DOHH2 (cell line): ENCODE data around the gene WNK1.

Experiments used
- H3F3A ChIP-seq: fragments of 200-600 bp; sonication (generic), shearing (Covaris generic); 2 replicates; pipeline ENCODE4 v1.6.0; 2016; ENCODE audit warnings: antibody characterized with exemption, mild to moderate bottlenecking; ENCODE audit not compliant: control insufficient read depth, insufficient read depth
- H3K27ac ChIP-seq: fragments of 200-600 bp; sonication (generic); 2 replicates; pipeline ENCODE4 v1.5.1; 2014; ENCODE audit warnings: low read depth, mild to moderate bottlenecking, low read length, moderate library complexity
- H3K27me3 ChIP-seq: fragments of 200-600 bp; sonication (generic); 2 replicates; pipeline ENCODE4 v1.6.1; 2014; ENCODE audit warnings: mild to moderate bottlenecking, low read length, mixed read lengths; ENCODE audit not compliant: control insufficient read depth
- H3K36me3 ChIP-seq: fragments of 200-600 bp; sonication (generic); 2 replicates; pipeline ENCODE4 v1.6.1; 2014; ENCODE audit warnings: mild to moderate bottlenecking, low read length, moderate library complexity, mixed read lengths; ENCODE audit not compliant: control insufficient read depth
- H3K4me1 ChIP-seq: fragments of 200-600 bp; sonication (generic); 2 replicates; pipeline ENCODE4 v1.6.1; 2014; ENCODE audit warnings: mild to moderate bottlenecking, low read length, mixed read lengths; ENCODE audit not compliant: control insufficient read depth
- H3K4me2 ChIP-seq: fragments of 200-600 bp; sonication (generic); 2 replicates; pipeline ENCODE4 v1.6.0; 2014; ENCODE audit warnings: mild to moderate bottlenecking, low read length, moderate library complexity
- H3K4me3 ChIP-seq: fragments of 200-600 bp; sonication (generic); 2 replicates; pipeline ENCODE4 v1.5.1; 2014; ENCODE audit warnings: mild to moderate bottlenecking, low read length, mixed read lengths
- H3K79me2 ChIP-seq: fragments of 200-600 bp; sonication (generic); 2 replicates; pipeline ENCODE4 v1.6.1; 2014; ENCODE audit warnings: mild to moderate bottlenecking, low read length, mixed read lengths; ENCODE audit not compliant: control insufficient read depth
- H3K9me2 ChIP-seq: fragments of 200-600 bp; sonication (generic); replicated peaks from 2 replicates; pipeline ENCODE4 v1.6.1; 2014; ENCODE audit warnings: mild to moderate bottlenecking, low read length, mixed read lengths; ENCODE audit not compliant: control insufficient read depth
- H3K9me3 ChIP-seq: fragments of 200-600 bp; sonication (generic); 2 replicates; pipeline ENCODE4 v1.6.1; 2014; ENCODE audit warnings: antibody characterized with exemption, low read length, mixed read lengths; ENCODE audit not compliant: control insufficient read depth, insufficient read depth
- H4K20me1 ChIP-seq: fragments of 200-600 bp; sonication (generic); 2 replicates; pipeline ENCODE4 v1.6.0; 2014; ENCODE audit warnings: low read depth, mild to moderate bottlenecking, antibody characterized with exemption, low read length, moderate library complexity; ENCODE audit not compliant: control insufficient read depth, insufficient read depth
- EZH2phosphoT487 ChIP-seq: fragments of 200-600 bp; sonication (generic); IDR thresholded peaks from 2 replicates; pipeline ENCODE4 v1.6.1; 2017; ENCODE audit warnings: borderline replicate concordance, mild to moderate bottlenecking, antibody characterized with exemption, low read length, moderate library complexity, mixed read lengths
- TF ChIP-seq, protein P1 (sequence below): fragments of 200-600 bp; sonication (generic); IDR thresholded peaks from one replicate; pipeline ENCODE4 v1.5.1; 2014; ENCODE audit warnings: antibody characterized with exemption, mild to moderate bottlenecking, low read depth, low read length; ENCODE audit not compliant: poor library complexity, severe bottlenecking

Gene WNK1

DNA sequence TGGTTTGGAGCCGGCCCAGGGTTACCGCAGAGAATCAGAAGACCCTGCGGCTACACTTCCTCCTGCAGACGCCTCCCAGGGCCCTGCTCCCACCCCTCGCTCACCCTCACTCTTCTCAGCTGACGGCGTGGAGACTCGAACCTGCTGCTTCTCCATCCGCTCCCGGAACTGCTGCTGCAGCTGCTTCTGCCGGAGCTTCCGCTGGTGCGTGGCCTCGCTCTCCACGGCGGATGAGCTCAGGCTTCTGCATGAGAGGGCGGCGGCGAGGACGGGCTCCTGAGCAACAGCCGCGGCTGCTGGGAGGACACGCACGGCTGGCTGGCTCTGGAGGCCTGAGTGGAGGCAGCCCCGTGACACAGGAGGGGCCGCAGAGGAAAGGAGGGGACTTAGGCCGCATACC lies 163.9 kb downstream of the WNK1 start:
- no peak overlapping the region for H3K4me2 ChIP-seq
- peaks cover 69% of the 10 kb centered on the region for H3K36me3 ChIP-seq
- peaks cover 7% of the 10 kb centered on the region for H3K4me1 ChIP-seq
- TF ChIP-seq, protein P1, sequence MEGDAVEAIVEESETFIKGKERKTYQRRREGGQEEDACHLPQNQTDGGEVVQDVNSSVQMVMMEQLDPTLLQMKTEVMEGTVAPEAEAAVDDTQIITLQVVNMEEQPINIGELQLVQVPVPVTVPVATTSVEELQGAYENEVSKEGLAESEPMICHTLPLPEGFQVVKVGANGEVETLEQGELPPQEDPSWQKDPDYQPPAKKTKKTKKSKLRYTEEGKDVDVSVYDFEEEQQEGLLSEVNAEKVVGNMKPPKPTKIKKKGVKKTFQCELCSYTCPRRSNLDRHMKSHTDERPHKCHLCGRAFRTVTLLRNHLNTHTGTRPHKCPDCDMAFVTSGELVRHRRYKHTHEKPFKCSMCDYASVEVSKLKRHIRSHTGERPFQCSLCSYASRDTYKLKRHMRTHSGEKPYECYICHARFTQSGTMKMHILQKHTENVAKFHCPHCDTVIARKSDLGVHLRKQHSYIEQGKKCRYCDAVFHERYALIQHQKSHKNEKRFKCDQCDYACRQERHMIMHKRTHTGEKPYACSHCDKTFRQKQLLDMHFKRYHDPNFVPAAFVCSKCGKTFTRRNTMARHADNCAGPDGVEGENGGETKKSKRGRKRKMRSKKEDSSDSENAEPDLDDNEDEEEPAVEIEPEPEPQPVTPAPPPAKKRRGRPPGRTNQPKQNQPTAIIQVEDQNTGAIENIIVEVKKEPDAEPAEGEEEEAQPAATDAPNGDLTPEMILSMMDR: no peak
- TF ChIP-seq EZH2phosphoT487: no peak
- H3K27me3 ChIP-seq: no peaks in the 10 kb centered on the region
- H3K27ac ChIP-seq: no peak overlapping the region
- no peak overlapping the region for H3K4me3 ChIP-seq
- peaks cover 11% of the 10 kb centered on the region; the same call in 1 of the 2 replicates for H3F3A ChIP-seq
- H3K9me3 ChIP-seq: no peaks in the 10 kb centered on the region
- H3K79me2 ChIP-seq: no peaks in the 10 kb centered on the region
- no peaks in the 10 kb centered on the region for H3K9me2 ChIP-seq
- no peaks in the 10 kb centered on the region for H4K20me1 ChIP-seq

DNA sequence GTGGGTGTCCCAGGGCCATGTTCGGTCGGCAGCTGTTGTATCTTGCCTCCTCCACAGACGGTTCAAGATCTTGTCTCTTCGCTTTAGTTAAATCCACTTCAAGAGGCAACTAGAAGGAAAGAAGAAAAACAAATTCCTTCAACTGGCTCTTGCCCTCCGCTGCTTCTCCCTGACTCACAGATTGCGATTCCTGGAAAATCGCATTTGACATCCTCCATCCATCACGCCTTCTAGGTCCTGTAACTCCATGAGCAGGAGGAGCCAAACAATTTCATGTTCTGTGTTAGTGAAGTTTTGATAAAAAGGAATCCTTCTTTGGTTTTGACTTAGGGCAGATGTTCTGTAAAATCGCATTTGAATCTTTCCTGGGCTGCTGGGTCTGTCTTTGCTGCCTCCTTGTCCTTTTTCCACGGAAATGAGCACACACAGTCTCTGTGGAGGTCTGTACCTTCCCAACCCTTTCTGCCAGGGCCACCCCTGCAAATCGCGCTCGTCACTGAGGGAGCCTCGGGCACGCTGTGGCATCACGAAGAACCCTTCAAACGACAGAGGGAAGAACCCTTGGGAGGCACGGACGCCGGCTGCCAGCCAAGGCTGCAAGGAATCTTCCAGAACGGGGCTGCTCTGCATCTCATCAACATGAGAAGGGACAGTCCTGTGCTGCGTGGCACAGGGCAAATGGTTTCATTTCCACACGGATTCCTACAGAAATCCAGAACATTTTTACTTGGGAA lies 164.5 kb downstream of the WNK1 start:
- H3K27me3 ChIP-seq: no peaks in the 10 kb centered on the region

DNA sequence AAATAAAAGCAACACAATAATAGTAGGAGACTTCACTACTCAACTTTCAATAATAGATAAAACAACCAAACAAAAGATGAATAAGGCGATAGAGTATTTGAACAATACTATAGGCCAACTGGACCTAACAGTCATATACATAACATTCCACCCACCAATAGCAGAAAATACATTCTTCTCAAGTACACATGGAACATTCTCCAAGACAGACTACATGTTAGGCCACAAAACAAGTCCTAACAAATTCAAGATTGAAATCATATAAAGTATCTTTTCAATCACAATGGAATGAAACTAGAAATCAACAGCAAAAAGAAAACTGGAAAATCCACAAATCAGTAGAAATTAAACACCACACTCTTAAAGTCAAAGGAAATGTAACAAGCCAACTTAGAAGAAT lies 168.3 kb downstream of the WNK1 start:
- peaks cover 42% of the 10 kb centered on the region for H3K36me3 ChIP-seq
- peaks cover 6% of the 10 kb centered on the region; the same call in 1 of the 2 replicates for H3F3A ChIP-seq
- no peak overlapping the region for H3K27ac ChIP-seq
- no peaks in the 10 kb centered on the region for H4K20me1 ChIP-seq
- no peak overlapping the region for H3K4me3 ChIP-seq
- no peaks in the 10 kb centered on the region for H3K27me3 ChIP-seq
- no peak for TF ChIP-seq EZH2phosphoT487
- TF ChIP-seq, protein P1: no peak
- H3K79me2 ChIP-seq: no peaks in the 10 kb centered on the region
- H3K4me1 ChIP-seq: no peaks in the 10 kb centered on the region
- H3K9me2 ChIP-seq: no peaks in the 10 kb centered on the region
- no peak overlapping the region for H3K4me2 ChIP-seq
- no peaks in the 10 kb centered on the region for H3K9me3 ChIP-seq

More for the DNA sequence above, 164.5 kb downstream of the WNK1 start:
- Histone ChIP-seq H4K20me1 (no peaks in the 10 kb centered on the region), H3K36me3 (peaks cover 63% of the 10 kb centered on the region), H3K9me3 (no peaks in the 10 kb centered on the region), H3K4me1 (peaks cover 7% of the 10 kb centered on the region), H3F3A (peaks cover 6% of the 10 kb centered on the region; the same call in 1 of the 2 replicates), H3K9me2 (no peaks in the 10 kb centered on the region), H3K27ac (no peak overlapping the region), H3K79me2 (no peaks in the 10 kb centered on the region), H3K4me2 (no peak overlapping the region), H3K4me3 (no peak overlapping the region)
- TF ChIP-seq, protein P1: no peak
- TF ChIP-seq EZH2phosphoT487: no peak
